ENCODE results near the gene ASXL2. TPM values are rescaled to one million over a fixed set of nuclear protein-coding genes. Genes with fewer than 3 reads are reported as not detected.
"Not testable (repeated sequence)": the region's sequence is repeated elsewhere in the genome, so short reads cannot be mapped to it uniquely, and the experiment has no call there.

ASXL2 gene
- polyA plus RNA-seq (ENCODE audit: insufficient read length in 4 of 4) = 10 to 100 TPM; 17.9 to 22.6 (median 21.5) TPM

- DNase-seq (ENCODE audit: low read depth in 4 of 4, low spot score in 3 of 4) = peak; percentile 93 to 95 (median 94)
Measured at GRCh38 chr2:25878361-25879132, at the start of gene ASXL2. TSS of gene ASXL2 (minus strand) at chr2:25878487. CDS start at chr2:25878222, 265 bp downstream.

- no peak for DNase-seq (ENCODE audit: low read depth in 4 of 4, low spot score in 3 of 4)
Measured at GRCh38 chr2:25926984-25927756, 48.9 kb upstream of the ASXL2 start.

GRCh38 chr2:25922501-25922900, 44.2 kb upstream of the ASXL2 start:
- DNase-seq (ENCODE audit: low read depth in 4 of 4, low spot score in 3 of 4) = no peak

GRCh38 chr2:25920786-25921415, 42.6 kb upstream of the ASXL2 start:
- DNase-seq (ENCODE audit: low read depth in 4 of 4, low spot score in 3 of 4) = no peak

- no peak for DNase-seq (ENCODE audit: low read depth in 4 of 4, low spot score in 3 of 4)
Measured at GRCh38 chr2:25920336-25920735, 42.0 kb upstream of the ASXL2 start.

- no peak for DNase-seq (ENCODE audit: low read depth in 4 of 4, low spot score in 3 of 4)
Measured at GRCh38 chr2:25917832-25918231, 39.5 kb upstream of the ASXL2 start.

GRCh38 chr2:25917411-25917810, 39.1 kb upstream of the ASXL2 start:
- not testable (repeated sequence) for DNase-seq (ENCODE audit: low read depth in 4 of 4, low spot score in 3 of 4)

GRCh38 chr2:25915944-25916772, 37.9 kb upstream of the ASXL2 start:
- DNase-seq (ENCODE audit: low read depth in 4 of 4, low spot score in 3 of 4) = not testable (repeated sequence)

- DNase-seq (ENCODE audit: low read depth in 4 of 4, low spot score in 3 of 4) = not testable (repeated sequence)
Measured at GRCh38 chr2:25915411-25915810, 37.1 kb upstream of the ASXL2 start.

GRCh38 chr2:25913696-25913973, 35.3 kb upstream of the ASXL2 start:
- not testable (repeated sequence) for DNase-seq (ENCODE audit: low read depth in 4 of 4, low spot score in 3 of 4)

- no peak for DNase-seq (ENCODE audit: low read depth in 4 of 4, low spot score in 3 of 4)
Measured at GRCh38 chr2:25912851-25913695, 34.8 kb upstream of the ASXL2 start.

GRCh38 chr2:25909574-25909973, 31.3 kb upstream of the ASXL2 start:
- DNase-seq (ENCODE audit: low read depth in 4 of 4, low spot score in 3 of 4) = not testable (repeated sequence)

GRCh38 chr2:25905126-25905525, 26.8 kb upstream of the ASXL2 start:
- no peak for DNase-seq (ENCODE audit: low read depth in 4 of 4, low spot score in 3 of 4)

GRCh38 chr2:25903216-25903776, 25.0 kb upstream of the ASXL2 start:
- no peak for DNase-seq (ENCODE audit: low read depth in 4 of 4, low spot score in 3 of 4)

- no peak for DNase-seq (ENCODE audit: low read depth in 4 of 4, low spot score in 3 of 4)
Measured at GRCh38 chr2:25899404-25899970, 21.2 kb upstream of the ASXL2 start.

- DNase-seq (ENCODE audit: low read depth in 4 of 4, low spot score in 3 of 4) = no peak
Measured at GRCh38 chr2:25897506-25897905, 19.2 kb upstream of the ASXL2 start.

GRCh38 chr2:25896308-25896707, 18.0 kb upstream of the ASXL2 start:
- DNase-seq (ENCODE audit: low read depth in 4 of 4, low spot score in 3 of 4) = not testable (repeated sequence)

- no peak for DNase-seq (ENCODE audit: low read depth in 4 of 4, low spot score in 3 of 4)
Measured at GRCh38 chr2:25895610-25896009, 17.3 kb upstream of the ASXL2 start.

GRCh38 chr2:25895018-25895417, 16.7 kb upstream of the ASXL2 start:
- no peak for DNase-seq (ENCODE audit: low read depth in 4 of 4, low spot score in 3 of 4)

Measured in right renal pelvis (tissue), 4 donors.